A549 (cell line): Measurements from ENCODE around the gene GAA.

Source experiments
- CTCF ChIP-seq: fragments of >200 bp; sonication (Bioruptor Twin); formaldehyde crosslinking; IDR thresholded peaks from 3 replicates; pipeline ENCODE4 v1.5.1; 2016
- HDAC2 ChIP-seq: fragments of 200-600 bp; sonication (generic); IDR thresholded peaks from 2 replicates; pipeline ENCODE4 v1.6.1; 2016

GRCh38 chr17:80111702-80112470, 10.5 kb downstream of the GAA start:
- TF ChIP-seq CTCF (no peak), HDAC2 (no peak)
